ENCODE results near the gene ODF2. TPM values are rescaled to one million over a fixed set of nuclear protein-coding genes. Genes with fewer than 3 reads are reported as not detected.

Gene ODF2
- total and polyA plus RNA-seq, 2 of the 13 experiments (the other 11 are each of a cell fraction or from before 2014, with no cell fraction given), result 9.8 to 31.3 TPM

DNA sequence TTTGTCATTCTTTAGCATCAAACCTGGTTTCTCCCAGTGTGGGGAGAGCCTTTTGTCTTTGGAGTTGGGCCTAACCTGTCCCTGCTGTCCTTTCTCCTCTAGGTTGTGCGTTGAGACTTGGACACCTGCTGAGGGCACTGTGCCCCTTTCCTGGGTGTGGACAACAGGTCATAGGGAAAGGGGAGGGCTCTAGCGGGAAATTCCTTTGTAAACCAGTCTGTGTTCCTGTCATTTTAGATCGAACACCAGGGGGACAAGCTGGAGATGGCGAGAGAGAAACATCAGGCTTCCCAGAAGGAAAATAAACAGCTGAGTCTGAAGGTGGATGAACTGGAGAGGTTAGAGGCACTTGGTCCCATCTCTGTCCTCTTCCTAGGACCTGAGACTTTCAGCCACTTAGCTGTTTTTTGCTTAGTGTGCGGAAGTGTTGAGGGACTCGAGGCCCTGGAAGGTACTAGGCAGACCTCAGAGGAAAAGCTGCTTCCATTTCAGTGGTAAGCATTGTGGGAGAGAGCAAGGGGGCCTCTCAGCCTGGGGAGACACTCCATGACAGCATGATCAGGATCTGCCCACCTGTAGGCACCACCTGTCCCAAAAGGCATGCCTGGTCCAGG is 40.1 kb downstream of the ODF2 start (continued):
- TF ChIP-seq, protein P1, sequence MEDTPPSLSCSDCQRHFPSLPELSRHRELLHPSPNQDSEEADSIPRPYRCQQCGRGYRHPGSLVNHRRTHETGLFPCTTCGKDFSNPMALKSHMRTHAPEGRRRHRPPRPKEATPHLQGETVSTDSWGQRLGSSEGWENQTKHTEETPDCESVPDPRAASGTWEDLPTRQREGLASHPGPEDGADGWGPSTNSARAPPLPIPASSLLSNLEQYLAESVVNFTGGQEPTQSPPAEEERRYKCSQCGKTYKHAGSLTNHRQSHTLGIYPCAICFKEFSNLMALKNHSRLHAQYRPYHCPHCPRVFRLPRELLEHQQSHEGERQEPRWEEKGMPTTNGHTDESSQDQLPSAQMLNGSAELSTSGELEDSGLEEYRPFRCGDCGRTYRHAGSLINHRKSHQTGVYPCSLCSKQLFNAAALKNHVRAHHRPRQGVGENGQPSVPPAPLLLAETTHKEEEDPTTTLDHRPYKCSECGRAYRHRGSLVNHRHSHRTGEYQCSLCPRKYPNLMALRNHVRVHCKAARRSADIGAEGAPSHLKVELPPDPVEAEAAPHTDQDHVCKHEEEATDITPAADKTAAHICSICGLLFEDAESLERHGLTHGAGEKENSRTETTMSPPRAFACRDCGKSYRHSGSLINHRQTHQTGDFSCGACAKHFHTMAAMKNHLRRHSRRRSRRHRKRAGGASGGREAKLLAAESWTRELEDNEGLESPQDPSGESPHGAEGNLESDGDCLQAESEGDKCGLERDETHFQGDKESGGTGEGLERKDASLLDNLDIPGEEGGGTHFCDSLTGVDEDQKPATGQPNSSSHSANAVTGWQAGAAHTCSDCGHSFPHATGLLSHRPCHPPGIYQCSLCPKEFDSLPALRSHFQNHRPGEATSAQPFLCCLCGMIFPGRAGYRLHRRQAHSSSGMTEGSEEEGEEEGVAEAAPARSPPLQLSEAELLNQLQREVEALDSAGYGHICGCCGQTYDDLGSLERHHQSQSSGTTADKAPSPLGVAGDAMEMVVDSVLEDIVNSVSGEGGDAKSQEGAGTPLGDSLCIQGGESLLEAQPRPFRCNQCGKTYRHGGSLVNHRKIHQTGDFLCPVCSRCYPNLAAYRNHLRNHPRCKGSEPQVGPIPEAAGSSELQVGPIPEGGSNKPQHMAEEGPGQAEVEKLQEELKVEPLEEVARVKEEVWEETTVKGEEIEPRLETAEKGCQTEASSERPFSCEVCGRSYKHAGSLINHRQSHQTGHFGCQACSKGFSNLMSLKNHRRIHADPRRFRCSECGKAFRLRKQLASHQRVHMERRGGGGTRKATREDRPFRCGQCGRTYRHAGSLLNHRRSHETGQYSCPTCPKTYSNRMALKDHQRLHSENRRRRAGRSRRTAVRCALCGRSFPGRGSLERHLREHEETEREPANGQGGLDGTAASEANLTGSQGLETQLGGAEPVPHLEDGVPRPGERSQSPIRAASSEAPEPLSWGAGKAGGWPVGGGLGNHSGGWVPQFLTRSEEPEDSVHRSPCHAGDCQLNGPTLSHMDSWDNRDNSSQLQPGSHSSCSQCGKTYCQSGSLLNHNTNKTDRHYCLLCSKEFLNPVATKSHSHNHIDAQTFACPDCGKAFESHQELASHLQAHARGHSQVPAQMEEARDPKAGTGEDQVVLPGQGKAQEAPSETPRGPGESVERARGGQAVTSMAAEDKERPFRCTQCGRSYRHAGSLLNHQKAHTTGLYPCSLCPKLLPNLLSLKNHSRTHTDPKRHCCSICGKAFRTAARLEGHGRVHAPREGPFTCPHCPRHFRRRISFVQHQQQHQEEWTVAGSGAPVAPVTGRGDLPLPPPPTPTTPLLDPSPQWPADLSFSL (CRISPR knock-in tag; IDR thresholded peaks at IDR 0.05), result no peak
- TF ChIP-seq ZFY (CRISPR knock-in tag; IDR thresholded peaks at IDR 0.05), result 0 out of 2 replicates have a peak, but pooled peaks have one; percentile 17
- TF ChIP-seq STAG1 (CRISPR knock-in tag; IDR thresholded peaks at IDR 0.05), result peak; percentile 61
- no peak for TF ChIP-seq ZNF678 (CRISPR knock-in tag; IDR thresholded peaks at IDR 0.05)
- no peak for TF ChIP-seq ZNF672 (CRISPR knock-in tag; IDR thresholded peaks at IDR 0.05)
- 0 out of 2 replicates have a peak, but pooled peaks have one; percentile 24 for TF ChIP-seq ZNF205 (CRISPR knock-in tag; IDR thresholded peaks at IDR 0.05)
- TF ChIP-seq, protein P2, sequence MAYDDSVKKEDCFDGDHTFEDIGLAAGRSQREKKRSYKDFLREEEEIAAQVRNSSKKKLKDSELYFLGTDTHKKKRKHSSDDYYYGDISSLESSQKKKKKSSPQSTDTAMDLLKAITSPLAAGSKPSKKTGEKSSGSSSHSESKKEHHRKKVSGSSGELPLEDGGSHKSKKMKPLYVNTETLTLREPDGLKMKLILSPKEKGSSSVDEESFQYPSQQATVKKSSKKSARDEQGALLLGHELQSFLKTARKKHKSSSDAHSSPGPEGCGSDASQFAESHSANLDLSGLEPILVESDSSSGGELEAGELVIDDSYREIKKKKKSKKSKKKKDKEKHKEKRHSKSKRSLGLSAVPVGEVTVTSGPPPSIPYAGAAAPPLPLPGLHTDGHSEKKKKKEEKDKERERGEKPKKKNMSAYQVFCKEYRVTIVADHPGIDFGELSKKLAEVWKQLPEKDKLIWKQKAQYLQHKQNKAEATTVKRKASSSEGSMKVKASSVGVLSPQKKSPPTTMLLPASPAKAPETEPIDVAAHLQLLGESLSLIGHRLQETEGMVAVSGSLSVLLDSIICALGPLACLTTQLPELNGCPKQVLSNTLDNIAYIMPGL (CRISPR knock-in tag; IDR thresholded peaks at IDR 0.05; ENCODE audit: borderline replicate concordance in 1 of 2, low read depth in 1 of 2), result 0 out of 4 replicates have a peak, but pooled peaks of 1 of the 2 experiments have one; percentile 22
- TF ChIP-seq, protein P3, sequence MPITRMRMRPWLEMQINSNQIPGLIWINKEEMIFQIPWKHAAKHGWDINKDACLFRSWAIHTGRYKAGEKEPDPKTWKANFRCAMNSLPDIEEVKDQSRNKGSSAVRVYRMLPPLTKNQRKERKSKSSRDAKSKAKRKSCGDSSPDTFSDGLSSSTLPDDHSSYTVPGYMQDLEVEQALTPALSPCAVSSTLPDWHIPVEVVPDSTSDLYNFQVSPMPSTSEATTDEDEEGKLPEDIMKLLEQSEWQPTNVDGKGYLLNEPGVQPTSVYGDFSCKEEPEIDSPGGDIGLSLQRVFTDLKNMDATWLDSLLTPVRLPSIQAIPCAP (CRISPR knock-in tag; IDR thresholded peaks at IDR 0.05; ENCODE audit: low read depth), result no peak
- TF ChIP-seq MTA1 (CRISPR knock-in tag; IDR thresholded peaks at IDR 0.05; ENCODE audit: borderline replicate concordance), result no peak
- no peak for TF ChIP-seq ESRRA (CRISPR knock-in tag; IDR thresholded peaks at IDR 0.05; ENCODE audit: low read depth)
- peak; percentile 43; the same call in 1 of the 2 replicates for TF ChIP-seq SAP130 (CRISPR knock-in tag; IDR thresholded peaks at IDR 0.05; ENCODE audit: low read depth)
- peak; percentile 53; the same call in 1 of the 2 replicates for TF ChIP-seq NR2C2 (CRISPR knock-in tag; IDR thresholded peaks at IDR 0.05; ENCODE audit: borderline replicate concordance)
- TF ChIP-seq ZNF75D (CRISPR knock-in tag; IDR thresholded peaks at IDR 0.05; ENCODE audit: borderline replicate concordance), result no peak
- TF ChIP-seq FOXA1 (IDR thresholded peaks at IDR 0.05), result no peak
- no peak for TF ChIP-seq FOXA1 (CRISPR knock-in tag; IDR thresholded peaks at IDR 0.05)
- TF ChIP-seq, protein P4, sequence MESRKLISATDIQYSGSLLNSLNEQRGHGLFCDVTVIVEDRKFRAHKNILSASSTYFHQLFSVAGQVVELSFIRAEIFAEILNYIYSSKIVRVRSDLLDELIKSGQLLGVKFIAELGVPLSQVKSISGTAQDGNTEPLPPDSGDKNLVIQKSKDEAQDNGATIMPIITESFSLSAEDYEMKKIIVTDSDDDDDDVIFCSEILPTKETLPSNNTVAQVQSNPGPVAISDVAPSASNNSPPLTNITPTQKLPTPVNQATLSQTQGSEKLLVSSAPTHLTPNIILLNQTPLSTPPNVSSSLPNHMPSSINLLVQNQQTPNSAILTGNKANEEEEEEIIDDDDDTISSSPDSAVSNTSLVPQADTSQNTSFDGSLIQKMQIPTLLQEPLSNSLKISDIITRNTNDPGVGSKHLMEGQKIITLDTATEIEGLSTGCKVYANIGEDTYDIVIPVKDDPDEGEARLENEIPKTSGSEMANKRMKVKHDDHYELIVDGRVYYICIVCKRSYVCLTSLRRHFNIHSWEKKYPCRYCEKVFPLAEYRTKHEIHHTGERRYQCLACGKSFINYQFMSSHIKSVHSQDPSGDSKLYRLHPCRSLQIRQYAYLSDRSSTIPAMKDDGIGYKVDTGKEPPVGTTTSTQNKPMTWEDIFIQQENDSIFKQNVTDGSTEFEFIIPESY (CRISPR knock-in tag; IDR thresholded peaks at IDR 0.05), result peak; percentile 96

All from HepG2 (cell line).